Natural killer cell (primary cell): Measurements from ENCODE around the gene CDKL1. TPM values are rescaled to one million over a fixed set of nuclear protein-coding genes. Genes with fewer than 3 reads are reported as not detected.

Experiments
- ATAC-seq, 3 donors: fragments of 150-1000 bp in 2 of 3; fragments of 200-7000 bp in 1 of 3; cut with Tn5 transposase; 1 replicate in 1 of 3; 2 replicates in 2 of 3; pipeline ENCODE4 v1.10.0; 2021; ENCODE audit warnings: mild to moderate bottlenecking in 2 of 3, moderate library complexity in 2 of 3
- DNase-seq, 2 donors: peaks; one replicate each; pipeline versions ENCODE4 v3.0.0 to v3.0.0-alpha.2; 2013 to 2021; ENCODE audit warnings: mixed read lengths in 1 of 2
- H3K27ac ChIP-seq: one replicate; pipeline ENCODE4 v1.5.1; 2013; ENCODE audit warnings: mild to moderate bottlenecking, low read length
- H3K27me3 ChIP-seq: one replicate; pipeline ENCODE4 v1.6.1; 2013; ENCODE audit warnings: low read length; ENCODE audit not compliant: control insufficient read depth, insufficient read depth
- H3K36me3 ChIP-seq: one replicate; pipeline ENCODE4 v1.6.1; 2013; ENCODE audit warnings: low read length; ENCODE audit not compliant: control insufficient read depth, insufficient read depth
- H3K4me1 ChIP-seq: one replicate; pipeline ENCODE4 v1.6.1; 2013; ENCODE audit warnings: low read length; ENCODE audit not compliant: control insufficient read depth, insufficient read depth
- H3K4me3 ChIP-seq: one replicate; pipeline ENCODE4 v1.5.1; 2013; ENCODE audit warnings: low read length
- H3K9me3 ChIP-seq: one replicate; pipeline ENCODE4 v1.6.1; 2013; ENCODE audit warnings: low read length; ENCODE audit not compliant: control insufficient read depth, insufficient read depth
- H3K27ac Mint-ChIP-seq, 2 donors: one replicate each; pipeline ENCODE4 v1.8.0; 2022; ENCODE audit warnings: mild to moderate bottlenecking in 2 of 2, mixed read lengths in 2 of 2, moderate library complexity in 1 of 2
- H3K27me3 Mint-ChIP-seq, 2 donors: one replicate each; pipeline ENCODE4 v1.8.0; 2022; ENCODE audit warnings: low read depth in 2 of 2, mixed read lengths in 2 of 2
- H3K36me3 Mint-ChIP-seq: one replicate; pipeline ENCODE4 v1.8.0; 2022; ENCODE audit warnings: mixed read lengths
- H3K4me1 Mint-ChIP-seq, 2 donors: one replicate each; pipeline ENCODE4 v1.8.0; 2022; ENCODE audit warnings: mixed read lengths in 2 of 2
- H3K4me3 Mint-ChIP-seq: one replicate; pipeline ENCODE4 v1.8.0; 2022; ENCODE audit warnings: mild to moderate bottlenecking, moderate library complexity, mixed read lengths
- H3K9me3 Mint-ChIP-seq, 2 donors: one replicate each; pipeline ENCODE4 v1.8.0; 2022; ENCODE audit warnings: mixed read lengths in 2 of 2
- CTCF ChIP-seq: fragments of 200-600 bp; IDR thresholded peaks from one replicate; pipeline ENCODE4 v1.8.0; 2022; ENCODE audit warnings: antibody characterized with exemption
- WGBS: methylation state at CpG from one replicate; pipeline ENCODE4 v1.1.7; 2013; ENCODE audit warnings: missing lambda C conversion rate; ENCODE audit not compliant: insufficient coverage; 5-methylcytosine and 5-hydroxymethylcytosine counted together
- intact Hi-C: fragments of 100-400 bp; cut with micrococcal nuclease; formaldehyde crosslinking; loops from one replicate; pipeline ENCODE4 v1.14.2; 2022
- total RNA-seq, 4 donors: library from RNA; stranded (reverse); fragments of 120-200 nt in 1 of 4; gene quantifications; one replicate each; pipeline versions ENCODE4 v1.2.3 to v1.2.4, GENCODE V29; 2013 to 2022

Gene CDKL1
- total RNA-seq, 3 donors from 2014 or later (not counting 1 experiment from before 2014, with no cell fraction given) = 12.4 to 16.7 (median 15.4) TPM

- H3K4me1 ChIP-seq = no peaks in the 10 kb centered on the region
- TF ChIP-seq CTCF = no peak
- no peak overlapping the region for H3K27ac Mint-ChIP-seq
- no peaks in the 10 kb centered on the region for H3K9me3 ChIP-seq
- H3K36me3 ChIP-seq = no peaks in the 10 kb centered on the region
- no peak overlapping the region for H3K4me3 Mint-ChIP-seq
- H3K4me3 ChIP-seq = no peak overlapping the region
- 100% methylated on average over 1 of the region's 1 CpG for WGBS
- DNase-seq (no peak), ATAC-seq (peak in 1 of 3 donors; percentile 17)
- no peak overlapping the region for H3K27ac ChIP-seq
- H3K9me3 Mint-ChIP-seq = no peaks in the 10 kb centered on the region
- no peaks in the 10 kb centered on the region for H3K27me3 ChIP-seq
- H3K27me3 Mint-ChIP-seq = no peaks in the 10 kb centered on the region
- intact Hi-C loops = no loop called here
- H3K4me1 Mint-ChIP-seq = peaks cover 3 to 4% of the 10 kb centered on the region in 2 donors
- H3K36me3 Mint-ChIP-seq = no peaks in the 10 kb centered on the region
Measured at GRCh38 chr14:50410921-50411320, 14.2 kb upstream of the CDKL1 start.

- no peaks in the 10 kb centered on the region for H3K27me3 ChIP-seq
- no peak overlapping the region for H3K27ac Mint-ChIP-seq
- H3K27me3 Mint-ChIP-seq = no peaks in the 10 kb centered on the region
- no peak for DNase-seq
- H3K36me3 ChIP-seq = no peaks in the 10 kb centered on the region
- no peak overlapping the region for H3K4me3 Mint-ChIP-seq
- no peaks in the 10 kb centered on the region for H3K4me1 ChIP-seq
- no peak overlapping the region for H3K27ac ChIP-seq
- H3K4me3 ChIP-seq = no peak overlapping the region
- no peaks in the 10 kb centered on the region for H3K36me3 Mint-ChIP-seq
- no peaks in the 10 kb centered on the region for H3K9me3 ChIP-seq
- no peak for ATAC-seq
- no peak for TF ChIP-seq CTCF
- H3K4me1 Mint-ChIP-seq = peaks cover 3 to 6% of the 10 kb centered on the region in 2 donors
- WGBS = 98% methylated on average over 2 of the region's 3 CpGs
- H3K9me3 Mint-ChIP-seq = no peaks in the 10 kb centered on the region
- intact Hi-C loops = no loop called here
Measured at GRCh38 chr14:50410071-50410470, 13.4 kb upstream of the CDKL1 start.

- H3K4me3 ChIP-seq = no peak overlapping the region
- no peak for DNase-seq
- H3K27ac ChIP-seq = no peak overlapping the region
- H3K4me3 Mint-ChIP-seq = no peak overlapping the region
- no peak for ATAC-seq
- TF ChIP-seq CTCF = no peak
- H3K27ac Mint-ChIP-seq = no peak overlapping the region
- no peaks in the 10 kb centered on the region for H3K36me3 ChIP-seq
- peaks cover 12 to 14% of the 10 kb centered on the region in 2 donors for H3K4me1 Mint-ChIP-seq
- H3K9me3 ChIP-seq = no peaks in the 10 kb centered on the region
- over 99% methylated on average over 6 of the region's 6 CpGs for WGBS
- intact Hi-C loops = no loop called here
- H3K27me3 Mint-ChIP-seq = no peaks in the 10 kb centered on the region
- H3K27me3 ChIP-seq = no peaks in the 10 kb centered on the region
- no peaks in the 10 kb centered on the region for H3K36me3 Mint-ChIP-seq
- H3K9me3 Mint-ChIP-seq = no peaks in the 10 kb centered on the region
- H3K4me1 ChIP-seq = no peaks in the 10 kb centered on the region
Measured at GRCh38 chr14:50407111-50407812, 10.6 kb upstream of the CDKL1 start.

DNA sequence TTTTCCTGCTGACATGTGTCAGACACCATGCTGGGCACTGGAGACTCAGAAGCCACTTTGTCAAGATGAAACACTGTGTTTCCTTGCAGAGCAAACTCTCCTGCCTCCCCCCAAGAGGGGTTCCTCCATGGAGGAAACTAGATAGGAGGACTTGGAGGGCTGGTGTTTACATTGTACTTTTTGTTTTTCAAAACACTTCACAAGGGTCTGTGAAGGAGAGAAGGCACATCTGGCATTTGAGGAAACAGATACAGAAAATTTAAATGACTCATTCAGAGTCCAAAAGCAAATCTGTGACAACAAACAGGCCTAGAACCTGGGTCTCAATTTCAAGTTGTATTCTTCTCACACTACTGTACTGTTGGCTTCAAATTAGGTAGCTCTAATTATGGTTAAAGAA lies 6.7 kb upstream of the CDKL1 start:
- intact Hi-C loops = no loop called here
- no peaks in the 10 kb centered on the region for H3K36me3 ChIP-seq
- no peak overlapping the region for H3K4me3 ChIP-seq
- Mint-ChIP-seq H3K27ac (peak overlapping the region; percentile 35 to 59), H3K27me3 (no peaks in the 10 kb centered on the region), H3K4me3 (no peak overlapping the region), H3K9me3 (no peaks in the 10 kb centered on the region), H3K36me3 (no peaks in the 10 kb centered on the region), H3K4me1 (peaks cover 12 to 14% of the 10 kb centered on the region in 2 donors)
- H3K27ac ChIP-seq = no peak overlapping the region
- ATAC-seq (no peak), DNase-seq (no peak)
- no peaks in the 10 kb centered on the region for H3K4me1 ChIP-seq
- no peaks in the 10 kb centered on the region for H3K9me3 ChIP-seq
- no peak for TF ChIP-seq CTCF
- H3K27me3 ChIP-seq = no peaks in the 10 kb centered on the region
